SK-N-MC (cell line): ENCODE results near the gene SMIM13.

Experiments used
- EZH2 ChIP-seq: fragments of 200-600 bp; sonication (generic); IDR thresholded peaks from one replicate; pipeline ENCODE4 v1.6.1; 2017; ENCODE audit warnings: antibody characterized with exemption
- FOXP2 ChIP-seq: optimal IDR thresholded peaks from 2 replicates; pipeline ENCODE3; 2011; ENCODE audit warnings: mild to moderate bottlenecking, moderate library complexity; ENCODE audit not compliant: insufficient read depth; ENCODE audit errors: extremely low read length, control extremely low read depth
- POLR2AphosphoS5 ChIP-seq: IDR thresholded peaks from 2 replicates; pipeline ENCODE4 v1.6.1; 2012; ENCODE audit warnings: mild to moderate bottlenecking, low read depth, low read length, borderline replicate concordance

DNA sequence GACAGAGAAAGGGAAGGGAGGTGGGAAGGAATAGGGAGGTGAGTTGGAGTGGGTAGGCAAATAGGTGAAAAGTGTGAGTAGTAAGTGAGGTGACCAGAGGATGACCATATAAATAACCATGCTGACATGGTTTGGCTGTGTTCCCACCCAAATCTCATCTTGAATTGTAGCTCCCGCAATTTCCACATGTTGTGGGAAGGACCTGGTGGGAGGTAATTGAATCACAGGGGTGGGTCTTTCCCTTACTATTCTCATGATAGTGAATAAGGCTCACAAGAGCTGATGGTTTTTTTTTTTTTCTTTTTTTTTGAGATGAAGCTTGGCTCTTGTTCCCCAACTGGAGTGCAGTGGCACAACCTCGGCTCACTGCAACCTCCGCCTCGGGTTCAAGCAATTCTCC is 21.5 kb upstream of the SMIM13 start:
- TF ChIP-seq EZH2 (no peak), FOXP2 (no peak), POLR2AphosphoS5 (no peak)
